Measurements from ENCODE around the gene NUP50. TPM values are rescaled to one million over a fixed set of nuclear protein-coding genes. Genes with fewer than 3 reads are reported as not detected.
"Not testable (repeated sequence)": the region's sequence is repeated elsewhere in the genome, so short reads cannot be mapped to it uniquely, and the experiment has no call there.

NUP50 gene
- total RNA-seq, 1 experiment from 2014 or later: 71.4 TPM

DNA sequence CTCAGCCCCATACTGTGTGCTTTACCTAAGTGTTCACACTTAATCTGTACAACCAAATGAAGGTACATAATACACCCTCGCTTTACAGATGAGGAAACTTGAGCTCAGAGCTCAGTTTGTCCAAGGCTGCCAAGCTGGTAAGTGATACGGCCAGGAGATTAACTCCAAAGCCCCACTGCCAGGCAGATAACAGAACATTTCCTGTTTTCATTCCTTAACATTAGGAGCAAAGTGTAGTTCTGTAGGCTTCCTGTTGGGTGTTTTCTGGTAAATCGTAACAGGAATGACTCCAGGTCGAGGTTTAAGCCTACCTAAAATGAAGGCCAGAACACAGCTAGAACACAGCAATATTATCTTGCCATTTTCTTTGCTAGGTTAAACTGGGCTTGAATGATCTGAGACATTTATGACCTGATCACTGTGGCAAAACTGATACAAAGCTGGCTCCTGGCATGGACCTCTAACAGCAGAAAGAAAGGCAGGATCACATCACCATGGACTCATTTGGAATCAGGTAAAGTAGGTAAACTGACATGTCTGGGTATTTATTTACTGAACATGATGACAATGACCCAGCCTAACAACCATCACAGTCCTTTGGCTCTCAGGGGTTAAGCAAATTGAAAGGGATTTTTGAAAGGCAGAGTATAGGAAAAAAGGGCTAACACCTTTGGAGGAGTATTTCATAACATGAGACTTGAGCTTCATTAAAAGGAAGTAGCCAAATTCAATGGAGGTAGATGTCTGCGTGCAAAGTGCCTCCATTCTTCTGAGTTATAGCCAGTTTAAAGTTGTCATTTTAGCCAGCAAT is 3.9 kb upstream of the NUP50 start:
- DNase-seq (ENCODE audit: low read depth): peak; percentile 69

DNA sequence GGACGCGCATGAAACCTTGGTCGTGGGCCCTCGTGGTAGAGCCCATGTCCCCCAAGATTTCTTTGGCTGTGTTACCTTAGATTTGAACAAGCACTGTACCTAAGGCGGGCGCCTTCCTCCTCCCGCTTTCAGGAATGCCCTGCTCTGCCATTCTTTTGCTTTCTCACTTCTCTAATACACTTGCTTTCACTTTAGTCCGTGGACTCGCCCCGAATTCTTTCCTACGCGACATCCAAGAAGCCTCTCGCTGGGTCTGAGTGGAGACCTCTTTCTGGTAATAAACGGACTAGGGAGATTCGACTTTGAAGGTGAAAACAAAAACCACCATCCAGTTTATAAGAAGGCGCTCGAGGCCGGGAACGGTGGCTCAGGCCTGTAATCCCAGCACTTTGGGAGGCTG is 1.2 kb upstream of the NUP50 start:
- no peak for DNase-seq (ENCODE audit: low read depth)

DNA sequence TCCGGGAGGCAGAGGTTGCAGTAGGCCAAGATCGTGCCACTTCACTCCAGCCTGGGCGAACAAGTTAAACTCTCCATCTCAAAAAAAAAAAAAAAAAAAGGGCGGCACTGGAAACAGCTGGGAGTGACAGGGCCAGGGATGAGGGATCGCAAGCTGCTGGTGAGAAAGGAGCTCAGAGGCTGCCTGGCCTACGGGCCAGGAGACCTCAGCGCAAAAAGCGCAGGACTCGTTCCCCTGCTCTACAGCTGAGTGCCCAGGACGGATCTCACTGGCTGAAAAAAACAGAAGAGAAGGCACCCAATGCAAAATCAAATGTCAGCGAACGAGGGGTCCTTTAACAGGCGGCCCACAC is 650 bp upstream of the NUP50 start:
- DNase-seq (ENCODE audit: low read depth): peak; percentile 49

DNA sequence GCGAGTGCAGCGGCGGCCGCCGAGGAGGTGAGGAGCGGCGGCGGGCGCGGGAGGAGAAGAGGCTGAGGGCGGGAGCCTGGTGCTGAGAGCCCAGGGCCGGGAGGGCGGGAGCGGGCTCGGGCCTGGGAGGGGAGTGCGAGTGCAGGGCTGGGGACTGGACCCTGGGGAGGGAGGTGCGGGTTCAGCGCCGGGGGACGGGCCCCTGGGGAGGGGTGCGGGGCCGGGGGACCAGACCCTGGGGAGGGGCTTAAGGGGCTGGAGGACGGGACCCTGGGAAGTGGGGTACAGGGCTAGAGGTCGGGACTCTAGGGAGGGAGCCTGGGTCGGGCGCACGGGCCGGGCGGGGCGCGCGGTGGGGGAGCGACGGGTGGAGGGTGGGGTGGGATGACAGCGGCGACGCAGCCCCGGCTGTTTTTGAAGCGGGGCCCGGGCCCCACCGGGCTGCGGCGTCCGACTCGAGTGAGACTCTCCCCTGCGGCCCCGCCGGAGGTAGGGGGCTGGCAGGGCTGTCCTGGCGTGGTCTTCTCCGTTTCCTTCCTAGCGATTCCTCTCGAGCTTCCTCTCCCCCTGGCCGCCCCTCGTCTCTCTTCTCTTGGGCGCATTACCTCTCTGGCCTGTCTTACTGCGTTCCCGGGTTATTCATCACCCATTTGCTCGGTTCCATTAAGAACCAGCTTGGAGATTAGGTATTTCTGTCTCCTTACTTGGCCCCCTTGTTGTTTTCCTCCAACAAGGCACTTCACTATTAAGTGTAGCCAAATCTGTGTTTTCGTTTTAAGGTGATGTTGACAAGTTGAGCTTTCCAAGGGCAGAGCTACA is 754 bp downstream of the NUP50 start:
- DNase-seq (ENCODE audit: low read depth): no peak

DNA sequence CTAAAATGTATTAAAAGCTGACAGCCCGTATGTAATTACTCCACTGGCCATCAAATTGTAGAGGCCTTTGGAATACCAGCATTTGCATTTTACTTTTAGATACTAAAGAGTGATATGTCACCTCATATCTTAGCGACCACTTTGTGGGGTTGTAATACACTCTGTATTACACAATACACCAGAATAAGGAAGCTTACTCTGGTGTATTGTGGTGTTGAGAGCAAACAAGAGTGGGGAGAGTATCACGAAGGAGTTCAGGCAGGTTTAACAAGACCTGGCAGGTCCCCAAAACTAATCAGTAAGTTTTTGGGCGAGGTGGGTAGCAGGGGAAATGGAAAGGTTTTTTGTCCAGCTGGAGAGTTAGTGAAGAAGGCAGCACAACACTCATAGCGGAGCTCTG is 3.2 kb downstream of the NUP50 start:
- no peak for DNase-seq (ENCODE audit: low read depth)

DNA sequence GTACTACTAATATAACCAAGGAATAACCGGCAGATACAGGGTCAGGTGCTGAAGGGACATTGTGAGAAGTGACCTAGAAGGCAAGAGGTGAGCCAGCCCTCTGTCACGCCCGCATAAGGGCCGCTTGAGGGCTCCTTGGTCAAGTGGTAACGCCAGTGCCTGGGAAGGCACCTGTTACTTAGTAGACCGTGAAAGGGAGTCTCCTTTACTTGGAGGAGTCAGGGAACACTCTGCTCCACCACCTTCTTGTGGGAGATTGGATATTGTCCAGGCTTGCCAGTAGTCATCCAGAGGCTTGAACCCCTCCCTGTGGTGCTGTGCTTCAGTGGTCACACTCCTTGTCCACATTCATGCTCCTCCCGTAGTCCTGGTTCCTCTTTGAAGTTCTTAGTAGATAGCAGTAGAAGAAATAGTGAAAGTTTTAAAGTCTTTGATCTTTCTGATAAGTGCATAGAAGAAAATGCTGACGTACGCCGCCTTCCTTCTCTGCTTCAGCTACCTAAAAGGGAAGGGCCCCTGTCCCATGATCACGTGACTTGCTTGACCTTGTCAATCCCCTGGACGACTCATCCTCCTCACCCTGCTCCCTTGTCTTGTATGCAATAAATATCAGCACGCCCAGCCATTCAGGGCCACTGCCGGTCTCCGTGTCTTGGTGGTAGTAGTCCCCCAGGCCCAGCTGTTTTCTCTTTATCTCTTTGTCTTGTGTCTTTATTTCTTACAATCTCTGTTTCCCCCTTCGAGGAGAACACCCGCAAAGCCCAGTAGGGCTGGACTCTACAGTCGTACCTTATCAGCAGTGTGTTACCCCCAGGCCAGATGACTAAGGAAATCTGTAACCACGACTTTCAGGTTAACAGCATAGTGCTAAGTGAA is 6.1 kb downstream of the NUP50 start:
- no peak for DNase-seq (ENCODE audit: low read depth)

DNA sequence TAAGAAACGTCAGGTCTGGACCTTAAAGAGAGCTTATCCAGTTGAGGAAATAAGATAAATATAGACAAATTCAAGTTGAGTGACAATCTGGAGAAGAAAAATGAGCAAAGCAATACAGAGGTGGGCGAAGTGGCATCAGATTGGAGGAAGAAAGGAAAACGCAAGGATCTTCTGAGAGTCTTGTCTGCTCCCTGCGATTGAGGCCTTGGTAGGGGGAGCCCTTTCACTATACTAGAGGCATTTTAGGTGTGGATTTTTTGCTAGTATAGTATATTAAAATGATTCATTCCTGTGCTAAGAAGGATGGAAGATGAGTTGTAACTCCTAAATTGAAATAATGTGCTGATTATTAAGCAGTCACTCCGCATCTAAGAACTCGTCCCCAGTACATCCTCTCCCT is 8.1 kb downstream of the NUP50 start:
- no peak for DNase-seq (ENCODE audit: low read depth)

DNA sequence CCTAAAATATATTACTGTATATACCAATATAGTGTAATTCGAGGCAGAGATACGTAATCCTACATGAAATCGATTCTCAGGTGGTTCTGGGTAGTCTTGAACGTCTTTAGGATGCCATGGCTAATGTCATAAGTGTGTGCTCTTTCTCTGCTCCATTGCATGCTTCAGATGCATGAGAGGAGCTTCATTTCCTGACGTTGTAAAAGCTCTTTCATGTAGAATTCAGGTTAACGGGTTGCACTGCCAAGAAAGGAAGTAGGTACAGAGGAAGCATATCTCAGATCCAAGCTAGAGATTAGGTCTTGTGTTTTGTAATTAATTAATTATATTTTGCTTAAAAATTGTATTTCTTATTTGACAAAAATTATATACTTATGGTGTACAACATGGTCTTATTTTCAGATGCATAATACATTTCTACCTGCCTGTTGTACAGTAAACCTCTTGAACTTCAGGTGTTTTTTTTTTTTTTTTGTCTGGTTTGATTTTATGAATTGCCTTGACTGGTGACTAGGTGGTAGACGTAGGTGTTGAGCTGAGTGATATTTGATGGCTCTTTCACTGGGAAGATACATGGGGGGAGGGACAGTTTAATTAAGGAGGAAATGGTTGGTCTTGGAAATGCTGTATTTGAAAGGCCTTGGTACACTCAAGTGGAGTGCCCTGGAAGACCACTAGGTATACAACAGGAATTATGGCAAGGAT is 9.3 kb downstream of the NUP50 start:
- no peak for DNase-seq (ENCODE audit: low read depth)

DNA sequence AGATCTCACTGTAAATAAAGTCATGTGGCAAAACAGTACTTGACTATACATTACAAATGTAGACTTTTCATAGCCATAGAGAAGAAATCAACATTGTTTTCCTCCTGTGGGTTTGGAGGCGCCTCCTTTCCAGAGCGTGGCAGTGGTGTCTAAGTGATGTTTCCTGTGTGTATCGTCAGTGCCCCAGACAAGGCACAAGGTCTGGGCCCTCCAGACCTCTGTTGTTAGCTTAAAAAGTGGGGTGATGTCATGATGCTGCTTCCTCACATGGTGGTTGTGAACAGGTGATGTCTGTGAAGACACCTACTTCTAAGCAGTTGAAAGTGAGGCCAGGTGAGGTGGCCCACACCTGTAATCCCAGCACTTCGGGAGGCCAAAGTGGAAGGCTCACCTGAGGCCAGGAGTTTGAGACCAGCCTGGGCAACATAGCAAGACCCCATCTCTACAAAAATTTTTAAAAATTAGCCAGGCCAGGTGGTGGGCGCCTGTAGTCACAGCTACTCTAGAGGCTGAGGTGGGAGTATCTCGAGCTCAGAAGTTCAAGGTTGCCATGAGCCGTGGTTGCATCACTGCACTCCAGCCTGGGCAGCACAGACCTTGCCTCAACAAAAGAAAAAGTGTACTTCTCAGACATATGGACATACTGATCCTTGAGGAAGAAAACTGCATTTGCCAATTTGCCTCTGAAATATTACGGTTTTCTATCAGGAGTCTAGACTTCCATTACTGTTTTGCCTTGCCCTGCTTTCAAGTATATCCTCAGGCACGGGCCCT is 15.7 kb downstream of the NUP50 start:
- DNase-seq (ENCODE audit: low read depth): no peak

DNA sequence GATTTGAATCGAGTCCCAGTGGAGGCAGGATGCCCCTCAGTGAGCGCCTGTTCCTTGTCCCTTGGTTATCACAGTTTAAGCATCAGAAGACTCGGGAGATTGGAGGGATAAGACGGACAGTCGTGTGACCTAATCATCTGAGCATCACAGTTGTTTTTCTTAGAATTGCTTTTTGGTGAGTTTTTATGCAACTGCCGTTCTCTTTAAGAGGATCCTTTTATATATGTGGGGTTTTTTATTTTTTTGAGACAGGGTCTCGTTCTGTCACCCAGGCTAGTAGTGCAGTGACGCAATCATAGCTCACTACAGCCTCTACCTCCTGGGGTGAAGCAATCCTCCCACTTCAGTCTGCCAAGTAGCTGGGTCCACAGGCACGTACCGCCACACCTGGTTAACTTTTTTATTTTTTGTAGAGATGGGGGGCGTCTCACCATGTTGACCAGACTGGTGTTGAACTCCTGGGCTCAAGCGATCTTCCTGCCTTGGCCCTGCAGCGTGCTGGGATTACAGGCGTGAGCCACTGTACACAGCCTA is 16.5 kb downstream of the NUP50 start:
- DNase-seq (ENCODE audit: low read depth): no peak

DNA sequence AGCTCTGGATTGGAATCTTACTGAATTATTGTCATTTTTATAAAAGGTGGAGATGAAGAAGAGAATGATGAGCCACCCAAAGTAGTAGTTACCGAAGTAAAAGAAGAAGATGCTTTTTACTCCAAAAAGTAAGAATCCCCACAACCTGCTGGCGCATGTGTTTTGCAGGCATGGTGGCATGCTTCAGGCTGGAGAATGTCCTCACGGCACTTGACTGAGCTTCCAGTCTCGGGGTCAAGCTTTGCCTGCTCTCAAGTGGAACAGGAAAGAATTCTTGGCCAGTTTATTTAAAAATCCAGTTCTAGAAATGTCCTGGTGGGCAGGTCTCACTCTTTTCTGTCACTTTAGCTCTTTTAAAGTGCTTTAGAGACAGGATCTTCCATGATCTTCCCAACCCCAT is 17.5 kb downstream of the NUP50 start:
- no peak for DNase-seq (ENCODE audit: low read depth)

DNA sequence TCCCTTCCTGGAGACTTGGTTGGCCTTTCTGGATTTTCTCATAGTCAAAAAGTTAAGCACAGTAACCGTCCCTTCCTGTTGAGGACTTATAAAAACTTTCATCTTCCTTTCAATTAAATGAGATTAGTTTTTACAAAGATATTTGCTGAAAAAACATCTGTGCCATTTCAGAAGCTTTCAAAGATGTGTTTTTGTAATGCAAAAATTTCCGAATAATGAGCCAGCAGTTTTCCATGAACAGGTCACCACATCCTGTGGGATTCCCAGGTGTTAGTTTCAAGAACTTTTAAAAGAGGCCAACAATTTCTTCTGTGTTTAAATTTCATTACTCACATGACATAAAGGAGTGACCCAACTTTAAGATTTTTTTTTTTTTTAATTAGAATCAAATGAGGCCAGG is 18.0 kb downstream of the NUP50 start:
- DNase-seq (ENCODE audit: low read depth): no peak

DNA sequence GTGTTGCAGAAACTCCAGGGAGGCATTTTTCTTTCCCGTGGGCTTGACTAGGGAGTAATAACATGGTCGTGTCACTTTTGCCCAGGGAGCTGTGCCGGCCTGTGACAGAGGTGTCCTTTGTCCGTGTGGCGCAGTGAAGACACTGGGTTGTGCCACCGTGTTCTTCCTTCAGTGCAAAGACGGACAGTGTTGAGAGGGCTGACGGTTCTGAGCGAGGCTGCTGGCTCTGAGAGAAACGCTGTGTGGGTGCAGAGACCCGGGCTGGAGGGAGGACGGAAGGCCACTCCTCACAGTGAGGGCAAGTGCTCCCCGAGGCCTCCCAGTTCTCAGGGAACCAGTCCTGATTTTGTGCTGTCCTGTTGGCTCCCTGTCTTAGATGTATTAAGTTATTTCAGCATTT is 20.2 kb downstream of the NUP50 start:
- no peak for DNase-seq (ENCODE audit: low read depth)

DNA sequence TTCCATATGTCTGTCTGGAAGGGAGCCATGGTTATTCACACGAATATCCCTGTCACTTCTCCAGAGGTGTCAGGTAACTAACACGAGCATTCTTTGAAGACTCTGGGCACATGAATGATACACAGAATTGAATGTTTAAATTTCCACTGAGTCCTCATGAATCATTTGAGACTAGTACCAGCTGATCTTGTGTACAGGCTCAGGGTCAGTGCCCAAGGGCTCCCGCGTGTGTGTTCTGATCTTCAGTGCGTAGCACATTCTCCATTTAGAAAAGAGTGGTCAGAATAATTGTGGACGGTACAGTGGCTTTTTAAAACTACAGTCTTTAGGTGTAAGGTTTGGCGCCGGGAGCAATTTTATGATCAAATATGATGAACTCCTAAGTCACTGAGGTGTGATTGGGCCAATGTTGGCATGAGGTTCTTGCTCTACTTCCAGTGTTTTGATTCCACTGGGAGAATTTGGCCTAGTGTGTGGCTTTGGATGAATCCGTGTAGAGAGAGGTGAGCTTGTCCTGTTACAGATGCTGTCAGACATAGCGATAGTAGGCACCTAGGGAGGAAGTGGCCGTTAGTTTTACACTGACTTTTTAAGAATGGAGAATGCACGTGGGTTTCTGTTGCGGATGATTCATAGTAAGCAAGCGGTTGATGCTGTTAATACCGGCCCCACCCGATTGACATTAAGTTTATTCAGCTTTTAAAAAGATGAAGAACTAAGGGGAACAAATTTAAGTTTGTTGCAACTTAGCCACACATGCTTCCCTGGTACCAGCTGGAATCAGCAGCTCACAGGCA is 22.2 kb downstream of the NUP50 start:
- peak; percentile 19 for DNase-seq (ENCODE audit: low read depth)

DNA sequence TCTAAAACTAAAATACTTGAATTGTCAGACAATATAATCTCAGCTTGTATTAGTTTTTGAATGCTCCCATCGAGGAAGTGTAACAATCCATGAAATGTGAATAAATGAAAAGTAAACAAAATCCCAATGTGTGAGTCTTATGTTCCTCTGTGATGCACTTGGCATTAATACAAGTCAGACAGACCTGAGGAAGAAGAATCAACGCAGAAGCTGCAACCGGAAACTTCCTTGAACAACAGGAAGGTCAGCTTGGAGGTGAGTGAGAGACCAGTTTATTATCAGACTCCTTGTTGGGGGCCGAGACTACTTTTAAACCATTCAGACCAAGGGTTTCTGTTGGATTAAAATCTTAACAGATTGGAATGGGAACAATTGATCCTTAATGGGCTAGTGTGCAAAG is 24.2 kb downstream of the NUP50 start:
- DNase-seq (ENCODE audit: low read depth): no peak

DNA sequence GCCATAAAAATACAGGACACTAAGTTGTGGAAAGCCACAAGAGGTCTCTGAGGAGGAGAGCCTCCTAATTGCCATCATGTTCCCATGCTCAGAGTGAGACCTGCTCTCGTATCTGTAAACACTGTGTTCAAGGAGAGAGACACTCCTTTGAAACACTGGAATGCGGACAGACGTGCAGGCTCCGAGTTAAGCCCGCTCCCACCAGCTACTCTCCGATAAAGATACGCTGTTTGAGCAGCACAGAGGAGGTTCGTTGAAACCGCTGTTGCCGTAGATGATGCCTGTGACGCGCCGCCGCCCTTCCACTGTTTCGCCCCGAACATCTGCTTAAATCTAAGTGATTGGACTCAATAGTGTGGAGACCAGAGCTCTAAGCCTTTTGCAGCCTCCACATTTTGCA is 25.1 kb downstream of the NUP50 start:
- no peak for DNase-seq (ENCODE audit: low read depth)

DNA sequence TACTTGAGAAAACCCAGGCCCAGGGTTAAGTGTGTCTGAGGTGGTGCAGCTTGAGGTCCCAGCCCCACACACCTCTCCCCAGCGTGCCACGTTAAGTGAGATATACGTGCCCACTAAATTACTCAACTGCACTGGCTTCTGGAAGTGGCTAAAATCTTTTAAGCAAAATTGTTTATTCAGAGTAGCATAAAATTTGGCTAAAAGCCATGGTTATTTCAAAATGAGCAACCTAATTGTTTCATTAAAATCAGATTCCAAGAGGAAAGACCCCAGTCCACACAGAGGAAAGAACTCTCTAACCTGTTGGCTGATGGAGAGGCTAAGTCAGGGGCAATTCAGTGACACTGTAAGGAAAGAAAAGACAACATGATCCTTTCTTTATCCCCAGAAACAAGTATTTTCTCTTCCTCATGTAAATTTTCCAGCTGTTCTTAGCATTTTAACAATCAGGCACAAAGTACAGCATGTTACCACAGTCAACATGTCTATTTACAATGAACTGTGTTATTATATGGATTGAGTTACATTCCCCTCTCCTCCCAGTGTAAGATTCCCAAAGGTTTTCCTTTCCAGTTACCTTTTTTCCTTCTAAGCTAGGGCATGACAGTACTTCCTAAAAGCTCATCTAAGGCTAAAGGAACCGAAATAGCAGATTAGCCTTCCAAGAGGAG is 26.6 kb downstream of the NUP50 start:
- DNase-seq (ENCODE audit: low read depth): peak; percentile 15

DNA sequence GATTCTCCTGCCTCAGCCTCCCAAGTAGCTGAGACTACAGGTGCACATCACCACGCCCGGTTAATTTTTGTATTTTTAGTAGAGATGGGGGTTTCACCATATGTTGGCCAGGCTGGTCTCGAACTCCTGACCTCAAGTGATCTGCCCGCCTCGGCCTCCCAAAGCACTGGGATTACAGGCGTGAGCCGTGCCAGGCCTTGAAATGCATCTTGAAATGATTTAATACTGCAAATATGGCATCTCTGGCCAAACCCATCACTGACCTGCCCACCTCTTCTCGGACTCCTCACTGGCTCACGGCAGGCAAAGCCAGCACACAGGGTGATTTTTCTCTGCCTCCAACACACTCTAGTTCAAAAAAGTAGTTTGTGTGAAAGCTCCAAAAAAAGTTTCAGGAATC is 28.0 kb downstream of the NUP50 start:
- not testable (repeated sequence) for DNase-seq (ENCODE audit: low read depth)

DNA sequence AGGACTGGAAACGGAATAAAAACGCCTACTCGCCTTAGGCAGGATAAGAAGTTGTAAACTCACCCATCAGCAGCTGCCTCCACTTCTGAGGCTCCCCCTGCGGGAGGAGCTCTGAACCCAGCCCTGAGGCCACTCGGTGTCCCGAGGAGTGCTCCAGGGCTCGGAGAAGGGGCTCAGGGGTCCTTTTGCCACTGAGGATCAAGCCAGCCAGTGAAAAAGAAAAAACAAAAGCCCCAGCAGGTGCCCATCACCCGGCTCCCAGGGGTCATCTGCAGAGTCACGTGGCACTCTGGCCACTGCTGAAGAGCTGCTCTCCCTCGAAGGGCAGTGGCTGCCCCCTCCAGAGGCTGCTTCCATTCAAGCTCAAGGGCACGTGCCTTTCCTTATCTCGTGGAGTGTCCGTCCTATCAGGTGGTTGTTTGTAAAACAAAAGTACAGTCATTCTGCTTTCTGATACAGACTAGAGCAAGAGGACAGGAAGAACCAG is 29.0 kb downstream of the NUP50 start:
- DNase-seq (ENCODE audit: low read depth): no peak

Measured in LHCN-M2 (cell line).